K562 (cell line): ENCODE data around the gene HSPA1L. TPM values are rescaled to one million over a fixed set of nuclear protein-coding genes. Genes with fewer than 3 reads are reported as not detected.

ENCODE experiments used
- HDGF ChIP-seq: fragments of 450-650 bp; IDR thresholded peaks from 2 replicates; pipeline ENCODE4 v1.6.1; 2016
- POLR2A ChIP-seq: fragments of 450-650 bp; conservative IDR thresholded peaks from 2 replicates; pipeline ENCODE4 v1.6.1; 2016
- RBFOX2 ChIP-seq: fragments of 200-400 bp; formaldehyde crosslinking; IDR thresholded peaks from 2 replicates; pipeline ENCODE4 v1.6.1; 2017; ENCODE audit warnings: low read depth, mild to moderate bottlenecking, low read length, moderate library complexity
- STAG1 ChIP-seq: sonication (generic); formaldehyde crosslinking; IDR thresholded peaks from 2 replicates; pipeline ENCODE4 v1.5.0; 2020; ENCODE audit warnings: missing genetic modification reagents, borderline replicate concordance
- SUPT5H ChIP-seq: fragments of 450-650 bp; IDR thresholded peaks from 2 replicates; pipeline ENCODE4 v1.6.1; 2016
- ZBED1 ChIP-seq: IDR thresholded peaks from 2 replicates; pipeline ENCODE4 v1.6.1; 2014
- polyA plus RNA-seq, 8 experiments: library from polyadenylated mRNA; depleted of rRNA in 4 of 8; stranded (reverse) in 5 of 8; unstranded in 3 of 8; fragments of >200 nt; fragmentation: Nextera tagmentation in 2 of 8; fragmentation: Illumina TruSeq in 1 of 8; extraction: Ambion mirVana in 2 of 8; extraction: Trizol in 1 of 8; gene quantifications; 2 replicates each; pipeline versions ENCODE4 v1.2.1 to v1.2.3, GENCODE V29; 2011 to 2014; ENCODE audit warnings: inconsistent platforms in 1 of 8, missing spikeins in 1 of 8
- total RNA-seq, 7 experiments: library from RNA; depleted of rRNA in 6 of 7; stranded (reverse); fragments of >200 nt in 6 of 7; fragmentation: Illumina TruSeq in 2 of 7; extraction: Trizol in 2 of 7; gene quantifications; 2 replicates each; pipeline versions ENCODE4 v1.2.1 to v1.2.3, GENCODE V29; 2011 to 2021; ENCODE audit warnings: low replicate concordance in 1 of 7
- TF ChIP-seq, protein P1 (sequence below): sonication (generic); formaldehyde crosslinking; IDR thresholded peaks from 2 replicates; pipeline ENCODE4 v1.8.0; 2023; ENCODE audit warnings: mild to moderate bottlenecking, missing genetic modification reagents

HSPA1L gene
- total and polyA plus RNA-seq, 9 of the 15 experiments (the other 6 are each of a cell fraction or from before 2014, with no cell fraction given), result 0.14 to 2.1 (median 1.3) TPM

- TF ChIP-seq, protein P1, sequence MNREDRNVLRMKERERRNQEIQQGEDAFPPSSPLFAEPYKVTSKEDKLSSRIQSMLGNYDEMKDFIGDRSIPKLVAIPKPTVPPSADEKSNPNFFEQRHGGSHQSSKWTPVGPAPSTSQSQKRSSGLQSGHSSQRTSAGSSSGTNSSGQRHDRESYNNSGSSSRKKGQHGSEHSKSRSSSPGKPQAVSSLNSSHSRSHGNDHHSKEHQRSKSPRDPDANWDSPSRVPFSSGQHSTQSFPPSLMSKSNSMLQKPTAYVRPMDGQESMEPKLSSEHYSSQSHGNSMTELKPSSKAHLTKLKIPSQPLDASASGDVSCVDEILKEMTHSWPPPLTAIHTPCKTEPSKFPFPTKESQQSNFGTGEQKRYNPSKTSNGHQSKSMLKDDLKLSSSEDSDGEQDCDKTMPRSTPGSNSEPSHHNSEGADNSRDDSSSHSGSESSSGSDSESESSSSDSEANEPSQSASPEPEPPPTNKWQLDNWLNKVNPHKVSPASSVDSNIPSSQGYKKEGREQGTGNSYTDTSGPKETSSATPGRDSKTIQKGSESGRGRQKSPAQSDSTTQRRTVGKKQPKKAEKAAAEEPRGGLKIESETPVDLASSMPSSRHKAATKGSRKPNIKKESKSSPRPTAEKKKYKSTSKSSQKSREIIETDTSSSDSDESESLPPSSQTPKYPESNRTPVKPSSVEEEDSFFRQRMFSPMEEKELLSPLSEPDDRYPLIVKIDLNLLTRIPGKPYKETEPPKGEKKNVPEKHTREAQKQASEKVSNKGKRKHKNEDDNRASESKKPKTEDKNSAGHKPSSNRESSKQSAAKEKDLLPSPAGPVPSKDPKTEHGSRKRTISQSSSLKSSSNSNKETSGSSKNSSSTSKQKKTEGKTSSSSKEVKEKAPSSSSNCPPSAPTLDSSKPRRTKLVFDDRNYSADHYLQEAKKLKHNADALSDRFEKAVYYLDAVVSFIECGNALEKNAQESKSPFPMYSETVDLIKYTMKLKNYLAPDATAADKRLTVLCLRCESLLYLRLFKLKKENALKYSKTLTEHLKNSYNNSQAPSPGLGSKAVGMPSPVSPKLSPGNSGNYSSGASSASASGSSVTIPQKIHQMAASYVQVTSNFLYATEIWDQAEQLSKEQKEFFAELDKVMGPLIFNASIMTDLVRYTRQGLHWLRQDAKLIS (CRISPR knock-in tag), result 0 out of 2 replicates have a peak, but pooled peaks have one; percentile 1
- peak; percentile 50 for TF ChIP-seq POLR2A
- peak; percentile 56; the same call in 1 of the 2 replicates for TF ChIP-seq ZBED1
- TF ChIP-seq STAG1, result 0 out of 2 replicates have a peak, but pooled peaks have one; percentile 7
- peak; percentile 62 for TF ChIP-seq RBFOX2
- TF ChIP-seq SUPT5H, result peak; percentile 51; the same call in 1 of the 2 replicates
- 0 out of 2 replicates have a peak, but pooled peaks have one; percentile 17 for TF ChIP-seq HDGF
Observed at GRCh38 chr6:31838114-31838553, 23.1 kb upstream of the HSPA1L start (continued).
